Neural crest cell (in vitro differentiated cells): ENCODE measurements around the gene TNFRSF19. TPM values are rescaled to one million over a fixed set of nuclear protein-coding genes. Genes with fewer than 3 reads are reported as not detected.

Experiments used
- DNase-seq: peaks from one replicate; pipeline ENCODE4 v3.0.0; 2021; ENCODE audit warnings: low read depth, mixed read lengths, low spot score
- H3K27ac Mint-ChIP-seq: one replicate; pipeline ENCODE4 v1.8.0; 2021; ENCODE audit warnings: mild to moderate bottlenecking, mixed read lengths; ENCODE audit not compliant: unreplicated experiment
- H3K27me3 Mint-ChIP-seq: 2 replicates; pipeline ENCODE4 v1.8.0; 2021; ENCODE audit warnings: low read depth, mild to moderate bottlenecking, mixed read lengths
- H3K36me3 Mint-ChIP-seq: 2 replicates; pipeline ENCODE4 v1.8.0; 2021; ENCODE audit warnings: low read depth, mild to moderate bottlenecking, mixed read lengths
- H3K4me1 Mint-ChIP-seq: 2 replicates; pipeline ENCODE4 v1.8.0; 2021; ENCODE audit warnings: mixed read lengths
- H3K4me3 Mint-ChIP-seq: one replicate; pipeline ENCODE4 v1.8.0; 2021; ENCODE audit warnings: mild to moderate bottlenecking, mixed read lengths
- H3K9me3 Mint-ChIP-seq: 2 replicates; pipeline ENCODE4 v1.8.0; 2021; ENCODE audit warnings: mixed read lengths
- CTCF ChIP-seq: fragments of 200-600 bp; sonication (generic); conservative IDR thresholded peaks from 2 replicates; pipeline ENCODE4 v1.5.0; 2021; ENCODE audit warnings: antibody characterized with exemption, mild to moderate bottlenecking
- total RNA-seq: library from RNA; stranded (reverse); gene quantifications from 2 replicates; pipeline ENCODE4 v1.2.1, GENCODE V29; 2021

The TNFRSF19 gene
- total RNA-seq, 1 donor from 2014 or later, result 76.1 TPM

- no peak overlapping the region for H3K4me3 Mint-ChIP-seq
- no peaks in the 10 kb centered on the region for H3K36me3 Mint-ChIP-seq
- H3K9me3 Mint-ChIP-seq, result peaks cover 4% of the 10 kb centered on the region
These were observed 125.7 kb downstream of the TNFRSF19 start for GRCh38 chr13:23695711-23696464.

GRCh38 chr13:23696610-23697009 is 126.4 kb downstream of the TNFRSF19 start:
- no peaks in the 10 kb centered on the region for H3K36me3 Mint-ChIP-seq
- H3K27ac Mint-ChIP-seq, result peak overlapping the region; percentile 85
- no peaks in the 10 kb centered on the region for H3K27me3 Mint-ChIP-seq
- no peak for TF ChIP-seq CTCF
- H3K9me3 Mint-ChIP-seq, result peaks cover 4% of the 10 kb centered on the region
- peaks cover 5% of the 10 kb centered on the region for H3K4me1 Mint-ChIP-seq
- DNase-seq, result no peak
- no peak overlapping the region for H3K4me3 Mint-ChIP-seq

More at GRCh38 chr13:23695711-23696464, 125.7 kb downstream of the TNFRSF19 start:
- no peak for TF ChIP-seq CTCF
- no peak for DNase-seq
- peaks cover 5% of the 10 kb centered on the region for H3K4me1 Mint-ChIP-seq
- peak overlapping the region; percentile 85 for H3K27ac Mint-ChIP-seq
- no peaks in the 10 kb centered on the region for H3K27me3 Mint-ChIP-seq

- H3K27me3 Mint-ChIP-seq, result no peaks in the 10 kb centered on the region
- no peak for TF ChIP-seq CTCF
- peaks cover 5% of the 10 kb centered on the region for H3K4me1 Mint-ChIP-seq
- H3K9me3 Mint-ChIP-seq, result peaks cover 4% of the 10 kb centered on the region
- no peak for DNase-seq
- H3K27ac Mint-ChIP-seq, result no peak overlapping the region
- no peak overlapping the region for H3K4me3 Mint-ChIP-seq
- H3K36me3 Mint-ChIP-seq, result no peaks in the 10 kb centered on the region
These were observed 127.6 kb downstream of the TNFRSF19 start for GRCh38 chr13:23697772-23698313.

- DNase-seq, result no peak
- Mint-ChIP-seq H3K27me3 (no peaks in the 10 kb centered on the region), H3K4me1 (peaks cover 5% of the 10 kb centered on the region), H3K27ac (no peak overlapping the region), H3K9me3 (peaks cover 4% of the 10 kb centered on the region), H3K36me3 (no peaks in the 10 kb centered on the region), H3K4me3 (no peak overlapping the region)
- no peak for TF ChIP-seq CTCF
These were observed 129.1 kb downstream of the TNFRSF19 start for GRCh38 chr13:23699271-23699670.

GRCh38 chr13:23701186-23701585 is 131.0 kb downstream of the TNFRSF19 start:
- H3K36me3 Mint-ChIP-seq, result no peaks in the 10 kb centered on the region
- DNase-seq, result no peak
- H3K4me1 Mint-ChIP-seq, result peaks cover 14% of the 10 kb centered on the region
- H3K27ac Mint-ChIP-seq, result no peak overlapping the region
- no peak overlapping the region for H3K4me3 Mint-ChIP-seq
- peaks cover 4% of the 10 kb centered on the region for H3K9me3 Mint-ChIP-seq
- TF ChIP-seq CTCF, result no peak
- no peaks in the 10 kb centered on the region for H3K27me3 Mint-ChIP-seq
